GM18868 (cell line): ENCODE measurements around the gene OARD1.
"Not testable (repeated sequence)": the region's sequence is repeated elsewhere in the genome, so short reads cannot be mapped to it uniquely, and the experiment has no call there.

Source experiments
- ATAC-seq: cut with Tn5 transposase; IDR thresholded peaks from one replicate; pipeline ENCODE4 v1.9.1; 2021; ENCODE audit warnings: mild to moderate bottlenecking, moderate library complexity; ENCODE audit not compliant: unreplicated experiment

OARD1 gene

GRCh38 chr6:41071923-41072835 is at the start of gene OARD1:
Gene OARD1 (minus strand): TSS chr6:41072356. CDS start chr6:41071634, 722 bp downstream.
- ATAC-seq: peak; percentile 63

GRCh38 chr6:41120058-41120457 is 47.9 kb upstream of the OARD1 start:
- no peak for ATAC-seq

GRCh38 chr6:41119508-41119907 is 47.4 kb upstream of the OARD1 start:
- ATAC-seq: no peak

- not testable (repeated sequence) for ATAC-seq
These were observed 42.9 kb upstream of the OARD1 start for GRCh38 chr6:41115027-41115426.

GRCh38 chr6:41111017-41111416 is 38.9 kb upstream of the OARD1 start:
- ATAC-seq: no peak

GRCh38 chr6:41103847-41104246 is 31.7 kb upstream of the OARD1 start:
- ATAC-seq: no peak

- ATAC-seq: no peak
These were observed 28.7 kb upstream of the OARD1 start for GRCh38 chr6:41100871-41101287.

GRCh38 chr6:41098366-41098765 is 26.2 kb upstream of the OARD1 start:
- no peak for ATAC-seq

GRCh38 chr6:41097467-41098090 is 25.4 kb upstream of the OARD1 start:
- no peak for ATAC-seq

- no peak for ATAC-seq
These were observed 21.6 kb upstream of the OARD1 start for GRCh38 chr6:41093729-41094128.

GRCh38 chr6:41092421-41093140 is 20.4 kb upstream of the OARD1 start:
- no peak for ATAC-seq

GRCh38 chr6:41090841-41091761 is 18.9 kb upstream of the OARD1 start:
- ATAC-seq: no peak

- ATAC-seq: no peak
These were observed 16.3 kb upstream of the OARD1 start for GRCh38 chr6:41088451-41088850.

- ATAC-seq: no peak
These were observed 13.0 kb upstream of the OARD1 start for GRCh38 chr6:41085182-41085581.

- no peak for ATAC-seq
These were observed 10.9 kb upstream of the OARD1 start for GRCh38 chr6:41083072-41083471.

GRCh38 chr6:41080621-41081020 is 8.5 kb upstream of the OARD1 start:
- no peak for ATAC-seq

- no peak for ATAC-seq
These were observed 6.9 kb upstream of the OARD1 start for GRCh38 chr6:41079080-41079479.

- no peak for ATAC-seq
These were observed 5.9 kb upstream of the OARD1 start for GRCh38 chr6:41078101-41078500.

GRCh38 chr6:41077536-41077935 is 5.4 kb upstream of the OARD1 start:
- no peak for ATAC-seq
